ENCODE measurements around the gene TAS2R30.

- TF ChIP-seq POLR2A (IDR thresholded peaks at IDR 0.05), result no peak
- TF ChIP-seq CTCF (IDR thresholded peaks at IDR 0.05), result no peak
- TF ChIP-seq POLR2AphosphoS5 (IDR thresholded peaks at IDR 0.05), result no peak
Measured at GRCh38 chr12:11092128-11092527, 42.3 kb downstream of the TAS2R30 start, which contains the start of gene TAS2R43.

Measured in gastroesophageal sphincter (tissue), 3 donors.